NT2/D1 (cell line): ENCODE measurements around the gene EPB41L1.

Experiments
- DNase-seq: peaks from one replicate; pipeline ENCODE4 v3.0.0-alpha.2; 2011; ENCODE audit warnings: low read depth, low spot score
- H3K27me3 ChIP-seq: 2 replicates; pipeline ENCODE4 v1.6.0; 2011; ENCODE audit warnings: mild to moderate bottlenecking; ENCODE audit not compliant: insufficient read length, insufficient read depth
- H3K36me3 ChIP-seq: 2 replicates; pipeline ENCODE4 v1.6.1; 2011; ENCODE audit warnings: mild to moderate bottlenecking, low read length, mixed read lengths; ENCODE audit not compliant: insufficient read depth, insufficient read length
- H3K4me1 ChIP-seq: 2 replicates; pipeline ENCODE4 v1.5.1; 2011; ENCODE audit not compliant: insufficient read depth, insufficient read length
- H3K4me3 ChIP-seq: 2 replicates; pipeline ENCODE4 v1.5.1; 2011; ENCODE audit warnings: low read depth; ENCODE audit not compliant: insufficient read length
- H3K9ac ChIP-seq: 2 replicates; pipeline ENCODE4 v1.6.0; 2011; ENCODE audit warnings: low read depth; ENCODE audit not compliant: insufficient read length
- H3K9me3 ChIP-seq: 2 replicates; pipeline ENCODE4 v1.5.1; 2011; ENCODE audit warnings: mild to moderate bottlenecking, low read length; ENCODE audit not compliant: insufficient read depth
- SUZ12 ChIP-seq: IDR thresholded peaks from 2 replicates; pipeline ENCODE4 v1.6.1; 2011; ENCODE audit not compliant: insufficient read length, insufficient read depth; ENCODE audit errors: extremely low read depth
- YY1 ChIP-seq: IDR thresholded peaks from 2 replicates; pipeline ENCODE4 v1.6.1; 2011; ENCODE audit not compliant: insufficient read length, insufficient read depth
- ZNF274 ChIP-seq: IDR thresholded peaks from 2 replicates; pipeline ENCODE4 v1.6.1; 2011; ENCODE audit warnings: mild to moderate bottlenecking, low read depth, low read length

Gene EPB41L1

DNA sequence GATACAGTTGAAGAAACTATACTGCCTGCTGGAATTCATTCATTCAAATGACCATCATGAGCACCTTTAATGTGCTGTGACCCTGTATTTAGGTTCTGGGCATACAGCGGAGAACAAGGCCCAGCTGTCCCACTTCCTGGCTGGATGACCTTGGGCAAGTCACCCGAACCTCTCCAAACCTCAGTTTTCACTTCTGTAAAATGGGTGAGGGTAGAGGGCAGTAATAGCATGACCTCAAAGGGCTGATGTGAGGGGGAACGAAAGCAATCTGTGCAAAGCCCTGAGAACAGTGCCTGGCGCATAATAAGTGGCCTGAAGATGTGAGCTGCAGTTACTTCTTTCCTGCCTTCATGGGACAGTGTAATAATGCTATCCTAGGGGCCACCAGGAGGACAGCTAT is 61.2 kb downstream of the EPB41L1 start:
- Histone ChIP-seq H3K4me3 (no peak overlapping the region), H3K9ac (no peak overlapping the region), H3K27me3 (no peaks in the 10 kb centered on the region), H3K9me3 (no peaks in the 10 kb centered on the region), H3K4me1 (peaks cover 11% of the 10 kb centered on the region), H3K36me3 (peaks cover 48% of the 10 kb centered on the region)
- no peak for TF ChIP-seq YY1
- no peak for TF ChIP-seq SUZ12
- TF ChIP-seq ZNF274, result no peak
- DNase-seq, result no peak

DNA sequence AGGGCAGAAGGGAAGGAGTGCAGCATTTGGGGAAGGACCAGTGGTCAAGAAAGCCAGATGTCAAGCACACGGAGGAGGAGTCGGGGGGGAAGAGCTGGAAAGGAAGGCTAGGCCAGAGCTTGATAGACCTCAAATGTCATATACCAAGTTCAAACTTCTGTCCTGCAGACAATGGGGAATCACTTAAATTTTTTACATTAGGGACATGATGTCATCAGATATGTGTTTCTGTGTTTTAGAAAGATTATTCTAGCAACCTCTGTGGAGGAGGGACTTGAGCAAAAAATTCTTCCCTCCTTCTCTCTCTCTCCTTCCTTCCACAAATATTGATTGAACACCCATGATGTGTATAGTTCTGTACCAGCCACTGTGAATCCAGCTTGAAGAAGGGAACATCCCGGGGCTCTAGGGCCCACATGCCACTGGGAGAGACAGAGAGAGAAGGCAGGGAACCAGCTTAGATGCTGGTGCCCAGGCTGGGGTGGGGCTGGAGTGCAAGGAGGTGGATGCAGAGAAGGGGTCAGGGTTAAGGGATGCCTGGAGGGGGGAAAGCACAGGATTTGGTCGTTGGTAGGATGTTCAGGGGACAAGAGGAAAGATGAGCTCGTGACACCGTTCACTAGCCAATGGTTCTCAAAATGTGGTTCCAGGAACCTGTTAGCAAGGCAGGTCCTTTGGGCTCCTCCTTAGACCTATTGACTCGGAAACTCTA is 61.9 kb downstream of the EPB41L1 start:
- Histone ChIP-seq H3K9me3 (no peaks in the 10 kb centered on the region), H3K4me3 (no peak overlapping the region), H3K36me3 (peaks cover 48% of the 10 kb centered on the region), H3K4me1 (peaks cover 11% of the 10 kb centered on the region), H3K27me3 (no peaks in the 10 kb centered on the region), H3K9ac (no peak overlapping the region)
- TF ChIP-seq SUZ12 (no peak), YY1 (no peak), ZNF274 (no peak)
- DNase-seq, result no peak

DNA sequence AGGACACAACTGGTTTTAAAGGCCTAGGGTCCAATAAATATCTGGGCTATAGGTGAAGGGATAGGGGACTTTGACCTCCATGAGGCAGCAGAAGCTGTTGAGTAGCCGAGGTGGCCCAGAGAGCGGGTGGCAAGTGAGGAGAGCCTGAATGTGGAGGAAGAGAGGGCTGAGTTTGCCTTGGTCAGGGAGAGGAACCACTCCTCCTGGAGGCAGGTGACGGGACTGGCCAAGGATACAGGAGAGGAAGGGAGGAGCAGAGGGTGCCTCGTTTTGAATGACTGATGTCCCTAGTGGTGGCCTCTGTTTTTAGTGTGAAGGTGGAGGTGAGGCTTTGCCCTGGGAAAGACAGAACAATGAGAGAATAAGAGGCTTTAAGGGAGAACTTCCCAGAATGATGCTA is 62.7 kb downstream of the EPB41L1 start:
- Histone ChIP-seq H3K27me3 (no peaks in the 10 kb centered on the region), H3K4me3 (no peak overlapping the region), H3K36me3 (peaks cover 50% of the 10 kb centered on the region), H3K9me3 (no peaks in the 10 kb centered on the region), H3K9ac (no peak overlapping the region), H3K4me1 (peaks cover 11% of the 10 kb centered on the region)
- DNase-seq, result peak; percentile 70
- TF ChIP-seq ZNF274, result no peak

DNA sequence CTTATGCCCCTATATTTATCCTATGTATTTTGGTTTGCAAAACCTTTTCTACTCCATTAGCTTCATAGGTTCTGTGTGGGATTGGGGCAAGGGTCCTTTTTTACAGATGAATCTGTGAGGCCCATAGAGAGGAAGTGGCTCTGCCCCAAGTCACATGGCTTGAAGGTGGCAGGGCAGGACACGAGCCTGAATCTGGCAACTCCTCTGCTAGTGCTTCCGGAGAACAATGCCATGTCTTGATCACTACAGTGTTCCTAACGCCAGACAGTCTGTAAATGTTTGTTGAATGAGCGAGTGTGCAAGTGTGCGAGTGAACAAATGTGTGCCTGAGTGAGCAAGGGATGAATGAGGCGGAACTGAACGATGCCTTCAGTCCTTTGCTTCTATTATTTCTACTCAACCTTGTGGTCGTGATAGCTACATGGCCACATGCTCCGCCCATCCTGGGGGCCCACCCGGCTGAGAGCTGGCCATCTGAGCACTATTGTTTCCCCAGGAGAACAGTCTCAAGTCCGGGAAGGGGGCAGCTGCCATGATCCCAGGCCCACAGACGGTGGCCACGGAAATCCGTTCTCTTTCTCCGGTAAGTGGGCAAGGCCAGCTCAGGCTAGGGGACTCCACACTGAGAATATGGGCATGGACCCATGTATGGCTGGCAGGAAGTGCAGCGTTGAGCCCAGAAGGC is 64.0 kb downstream of the EPB41L1 start:
- Histone ChIP-seq H3K27me3 (no peaks in the 10 kb centered on the region), H3K4me3 (no peak overlapping the region), H3K9ac (no peak overlapping the region), H3K9me3 (no peaks in the 10 kb centered on the region), H3K4me1 (peaks cover 11% of the 10 kb centered on the region), H3K36me3 (peaks cover 50% of the 10 kb centered on the region)
- no peak for DNase-seq
- TF ChIP-seq YY1 (no peak), ZNF274 (no peak), SUZ12 (no peak)

DNA sequence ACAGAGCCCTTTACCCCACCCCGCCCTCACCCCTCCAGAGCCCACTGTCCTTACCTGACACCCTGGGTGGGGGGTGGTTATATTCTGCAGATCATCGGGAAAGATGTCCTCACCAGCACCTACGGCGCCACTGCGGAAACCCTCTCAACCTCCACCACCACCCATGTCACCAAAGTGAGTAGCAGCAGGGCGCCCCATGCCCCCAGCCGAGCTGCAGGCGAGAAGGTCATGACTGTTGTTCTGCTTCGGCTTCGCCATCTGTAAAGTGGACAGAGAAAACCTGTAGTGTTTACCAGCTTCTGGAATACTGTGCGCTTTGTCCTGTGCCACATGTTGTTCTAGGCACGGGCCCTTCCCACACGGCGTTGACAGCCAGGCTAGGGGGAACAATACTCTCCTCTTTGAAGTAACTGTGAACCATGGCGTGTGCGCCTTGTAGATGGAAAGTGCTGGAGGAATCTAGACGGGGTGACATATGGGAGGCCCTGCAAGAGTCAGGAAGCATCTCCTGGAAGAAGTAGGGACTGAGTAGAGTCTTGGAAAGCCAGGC is 65.2 kb downstream of the EPB41L1 start:
- no peak for TF ChIP-seq SUZ12
- no peak for TF ChIP-seq ZNF274
- TF ChIP-seq YY1, result no peak

DNA sequence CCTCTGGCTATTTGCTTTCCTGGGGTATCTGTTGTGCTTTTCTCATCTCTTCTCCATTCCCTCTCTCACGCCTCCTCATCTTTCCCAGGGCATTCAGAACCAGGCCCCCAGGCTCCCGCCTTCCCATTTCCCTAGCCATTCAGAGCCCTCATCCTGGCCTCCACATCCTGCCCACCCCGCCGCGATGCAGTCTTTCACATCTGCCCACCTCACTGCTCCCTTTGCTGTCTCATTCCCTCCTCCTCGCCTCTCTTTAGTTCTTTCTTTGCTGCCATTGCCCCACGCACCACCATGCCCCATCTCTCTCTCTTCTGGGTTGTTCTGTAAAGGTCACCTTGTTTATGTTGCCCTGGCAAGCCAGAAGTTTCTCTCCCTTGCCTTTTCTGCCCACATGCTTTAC is 71.1 kb downstream of the EPB41L1 start:
- Histone ChIP-seq H3K9ac (no peak overlapping the region), H3K4me3 (no peak overlapping the region), H3K9me3 (no peaks in the 10 kb centered on the region), H3K4me1 (no peaks in the 10 kb centered on the region), H3K27me3 (no peaks in the 10 kb centered on the region), H3K36me3 (peaks cover 33% of the 10 kb centered on the region)
- DNase-seq, result no peak
- no peak for TF ChIP-seq ZNF274
- TF ChIP-seq SUZ12, result no peak
- no peak for TF ChIP-seq YY1

More for the DNA sequence above, 65.2 kb downstream of the EPB41L1 start:
- peaks cover 11% of the 10 kb centered on the region for H3K4me1 ChIP-seq
- DNase-seq, result no peak
- no peak overlapping the region for H3K9ac ChIP-seq
- no peaks in the 10 kb centered on the region for H3K9me3 ChIP-seq
- no peaks in the 10 kb centered on the region for H3K27me3 ChIP-seq
- H3K36me3 ChIP-seq, result peaks cover 43% of the 10 kb centered on the region
- H3K4me3 ChIP-seq, result no peak overlapping the region

DNA sequence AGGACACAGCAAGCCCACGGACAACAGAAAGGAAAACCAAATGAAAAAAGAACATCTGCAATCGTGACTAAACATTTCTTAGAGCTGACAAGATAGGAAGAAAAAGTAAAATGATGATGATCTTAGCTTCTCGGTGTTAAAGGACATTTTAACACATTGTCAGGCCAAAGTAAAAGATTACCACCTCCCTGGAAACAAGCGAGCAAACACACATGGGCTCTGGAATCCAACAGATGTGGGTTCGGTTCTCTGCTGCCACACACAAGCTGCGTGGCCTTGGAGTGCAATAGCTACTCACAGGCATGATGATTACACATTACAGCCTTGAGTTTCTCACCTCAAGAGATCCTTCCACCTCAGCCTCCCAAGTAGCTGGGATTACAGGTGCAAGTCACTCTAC is 74.2 kb downstream of the EPB41L1 start:
- no peaks in the 10 kb centered on the region for H3K4me1 ChIP-seq
- H3K36me3 ChIP-seq, result peaks cover 24% of the 10 kb centered on the region
- H3K4me3 ChIP-seq, result no peak overlapping the region
- no peaks in the 10 kb centered on the region for H3K9me3 ChIP-seq
- no peak for DNase-seq
- TF ChIP-seq YY1 (no peak), ZNF274 (no peak), SUZ12 (no peak)
- H3K27me3 ChIP-seq, result no peaks in the 10 kb centered on the region
- H3K9ac ChIP-seq, result no peak overlapping the region
